HCT116 (cell line): Measurements from ENCODE around the gene PDE6A. TPM values are rescaled to one million over a fixed set of nuclear protein-coding genes. Genes with fewer than 3 reads are reported as not detected.

ENCODE experiments used
- ATAC-seq: fragments of 200-7000 bp; cut with Tn5 transposase; 2 replicates; pipeline ENCODE4 v1.9.1; 2020; ENCODE audit warnings: mild to moderate bottlenecking, moderate library complexity
- BruUV-seq: library from RNA; stranded (reverse); fragments of 400-500 nt; replicated peaks from 2 replicates; lab custom pipeline; 2021; lab: Mats Ljungman, UMichigan
- CTCF ChIA-PET: fragments of 300-600 bp; sonication (Branson Sonifier 250); formaldehyde crosslinking; loops from one replicate; lab custom pipeline; 2021; ENCODE audit warnings: antibody characterized with exemption; lab: Charles Lee
- POLR2A ChIA-PET: fragments of 300-600, 350-600 bp; sonication (Branson Sonifier 250); formaldehyde crosslinking; loops from one replicate; lab custom pipeline; 2021; ENCODE audit warnings: antibody characterized with exemption; lab: Charles Lee
- RAD21 ChIA-PET, 2 experiments: fragments of 300-600 bp; sonication (Branson Sonifier 250); formaldehyde crosslinking; loops; one replicate each; lab custom pipeline; 2023; ENCODE audit warnings: low total read pairs in 2 of 2; ENCODE audit not compliant: uncharacterized antibody in 2 of 2, unreplicated experiment in 2 of 2, low non-redundant PET in 1 of 2; lab: Charles Lee
- DNase-seq: peaks from one replicate; pipeline ENCODE4 v3.0.0-alpha.2; 2010; ENCODE audit warnings: low read depth, low spot score
- H2AFZ ChIP-seq: fragments of 200-600 bp; shearing (Covaris generic), sonication (generic); 2 replicates; pipeline ENCODE4 v1.6.1; 2017; ENCODE audit warnings: low read depth, mixed run types, mixed read lengths, antibody characterized with exemption, low read length; ENCODE audit not compliant: poor library complexity, severe bottlenecking
- H3K27ac ChIP-seq: 2 replicates; pipeline ENCODE4 v1.5.1; 2012; ENCODE audit warnings: low read depth, low read length
- H3K27me3 ChIP-seq: fragments of 200-600 bp; sonication (generic); 2 replicates; pipeline ENCODE4 v1.6.1; 2016; ENCODE audit warnings: mixed run types, low read length, mixed read lengths; ENCODE audit not compliant: insufficient read depth
- H3K36me3 ChIP-seq, 2 experiments: fragments of 200-500 bp in 1 of 2; fragments of 200-600 bp in 1 of 2; sonication (Bioruptor generic) in 1 of 2; sonication (generic) in 1 of 2; 2 replicates each; pipeline versions ENCODE4 v1.5.1 to v1.6.1; 2014 to 2016; ENCODE audit warnings: low read length in 2 of 2, inconsistent platforms in 1 of 2, mixed read lengths in 1 of 2, mixed run types in 1 of 2; ENCODE audit not compliant: insufficient read depth in 2 of 2, control insufficient read depth in 1 of 2
- H3K4me1 ChIP-seq, 2 experiments: fragments of 200-600 bp in 1 of 2; sonication (generic) in 1 of 2; 2 replicates each; pipeline versions ENCODE4 v1.5.1 to v1.6.1; 2012 to 2017; ENCODE audit warnings: low read length in 2 of 2, inconsistent platforms in 1 of 2, mild to moderate bottlenecking in 1 of 2, mixed read lengths in 1 of 2, mixed run types in 1 of 2, moderate library complexity in 1 of 2; ENCODE audit not compliant: insufficient read depth in 2 of 2, control insufficient read depth in 1 of 2
- H3K4me2 ChIP-seq: fragments of 200-600 bp; sonication (generic); 2 replicates; pipeline ENCODE4 v1.6.1; 2017; ENCODE audit warnings: mixed run types, low read length, mixed read lengths
- H3K4me3 ChIP-seq, 2 experiments: fragments of 200-600 bp in 1 of 2; sonication (generic) in 1 of 2; replicated peaks in 1 of 2; 2 replicates each; pipeline ENCODE4 v1.5.1; 2011 to 2016; ENCODE audit warnings: low read length in 2 of 2, control low read depth in 1 of 2, low read depth in 1 of 2, mild to moderate bottlenecking in 1 of 2, mixed read lengths in 1 of 2, mixed run types in 1 of 2
- H3K79me2 ChIP-seq: fragments of 200-600 bp; sonication (generic); 2 replicates; pipeline ENCODE4 v1.6.1; 2017; ENCODE audit warnings: mild to moderate bottlenecking, mixed run types, low read length, moderate library complexity, mixed read lengths; ENCODE audit not compliant: insufficient read depth
- H3K9ac ChIP-seq: fragments of 200-600 bp; sonication (generic); 2 replicates; pipeline ENCODE4 v1.6.1; 2016; ENCODE audit warnings: low read length, mixed read lengths
- H3K9me2 ChIP-seq: fragments of 200-600 bp; sonication (generic), shearing (Covaris generic); 2 replicates; pipeline ENCODE4 v1.6.1; 2017; ENCODE audit warnings: mixed run types, mild to moderate bottlenecking, moderate library complexity; ENCODE audit not compliant: insufficient read depth
- H3K9me3 ChIP-seq, 2 experiments: fragments of 200-500 bp in 1 of 2; fragments of 200-600 bp in 1 of 2; sonication (Bioruptor generic) in 1 of 2; sonication (generic) in 1 of 2; 2 replicates each; pipeline ENCODE4 v1.6.1; 2014 to 2017; ENCODE audit warnings: low read length in 2 of 2, mixed read lengths in 2 of 2, inconsistent platforms in 1 of 2, low read depth in 1 of 2, mild to moderate bottlenecking in 1 of 2, mixed run types in 1 of 2, moderate library complexity in 1 of 2; ENCODE audit not compliant: control insufficient read depth in 1 of 2, insufficient read depth in 1 of 2
- H4K20me1 ChIP-seq: fragments of 200-600 bp; sonication (generic), shearing (Covaris generic); 2 replicates; pipeline ENCODE4 v1.6.1; 2017; ENCODE audit warnings: mixed run types, mild to moderate bottlenecking, moderate library complexity; ENCODE audit not compliant: insufficient read depth
- CBX3 ChIP-seq: IDR thresholded peaks from 2 replicates; pipeline ENCODE4 v1.6.1; 2012; ENCODE audit warnings: low read depth
- EGR1 ChIP-seq: IDR thresholded peaks from 2 replicates; pipeline ENCODE4 v1.6.1; 2012; ENCODE audit warnings: low read depth
- EZH2 ChIP-seq: fragments of 200-600 bp; sonication (generic); IDR thresholded peaks from 2 replicates; pipeline ENCODE4 v1.6.1; 2017; ENCODE audit warnings: antibody characterized with exemption, mixed run types
- EZH2phosphoT487 ChIP-seq: fragments of 200-600 bp; IDR thresholded peaks from 2 replicates; pipeline ENCODE4 v1.6.1; 2018; ENCODE audit warnings: antibody characterized with exemption, borderline replicate concordance
- POLR2A ChIP-seq: IDR thresholded peaks from 2 replicates; pipeline ENCODE4 v1.7.0; 2011; ENCODE audit warnings: borderline replicate concordance; ENCODE audit not compliant: insufficient read depth, insufficient read length; ENCODE audit errors: extremely low read depth
- SIN3A ChIP-seq: IDR thresholded peaks from 2 replicates; pipeline ENCODE4 v1.6.1; 2012; ENCODE audit warnings: low read depth
- ZNF274 ChIP-seq: fragments of 200-500 bp; sonication (Bioruptor generic); IDR thresholded peaks from 2 replicates; pipeline ENCODE4 v1.6.1; 2014; ENCODE audit warnings: mild to moderate bottlenecking, low read depth, low read length, inconsistent platforms
- intact Hi-C: fragments of 100-400 bp; cut with micrococcal nuclease; formaldehyde crosslinking; loops from 2 replicates; pipeline ENCODE4 v1.10.0; 2022
- total RNA-seq: library from RNA; stranded (reverse); gene quantifications from one replicate; pipeline ENCODE4 v1.2.1, GENCODE V29; 2021; ENCODE audit not compliant: unreplicated experiment
- TF ChIP-seq, protein P1 (sequence below): IDR thresholded peaks from 2 replicates; pipeline ENCODE4 v1.6.1; 2012
- TF ChIP-seq, protein P2 (sequence below): IDR thresholded peaks from 2 replicates; pipeline ENCODE4 v1.6.1; 2011; ENCODE audit warnings: mild to moderate bottlenecking, low read length, moderate library complexity; ENCODE audit not compliant: insufficient replicate concordance; ENCODE audit errors: extremely low read depth
- TF ChIP-seq, protein P3 (sequence below), 3 experiments: fragments of 200-600 bp in 1 of 3; sonication (generic) in 1 of 3; IDR thresholded peaks in 2 of 3; conservative IDR thresholded peaks in 1 of 3; 2 replicates each; pipeline ENCODE4 v1.5.1; 2012 to 2017; ENCODE audit warnings: low read depth in 2 of 3, low read length in 2 of 3, antibody characterized with exemption in 1 of 3, borderline replicate concordance in 1 of 3, control low read depth in 1 of 3, mild to moderate bottlenecking in 1 of 3, mixed read lengths in 1 of 3, mixed run types in 1 of 3, moderate library complexity in 1 of 3; ENCODE audit not compliant: insufficient read depth in 1 of 3

PDE6A gene
- total RNA-seq, 1 experiment from 2014 or later, result not detected

- H3K4me3 ChIP-seq, result no peak overlapping the region
- H3K4me1 ChIP-seq, result no peaks in the 10 kb centered on the region; a peak in 1 of 4 replicates
- no peaks in the 10 kb centered on the region for H3K36me3 ChIP-seq
- no peaks in the 10 kb centered on the region for H4K20me1 ChIP-seq
- H3K27ac ChIP-seq, result no peak overlapping the region
- ATAC-seq (no peak), DNase-seq (no peak)
- H3K9ac ChIP-seq, result no peak overlapping the region
- H3K9me2 ChIP-seq, result no peaks in the 10 kb centered on the region
- ChIA-PET CTCF (no interaction called here), RAD21 (no interaction called here), POLR2A (no interaction called here)
- H2AFZ ChIP-seq, result no peak overlapping the region
- TF ChIP-seq, protein P1, sequence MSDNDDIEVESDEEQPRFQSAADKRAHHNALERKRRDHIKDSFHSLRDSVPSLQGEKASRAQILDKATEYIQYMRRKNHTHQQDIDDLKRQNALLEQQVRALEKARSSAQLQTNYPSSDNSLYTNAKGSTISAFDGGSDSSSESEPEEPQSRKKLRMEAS, result no peak
- TF ChIP-seq ZNF274 (no peak), EZH2phosphoT487 (no peak), POLR2A (no peak), CBX3 (no peak), EGR1 (no peak), EZH2 (no peak), SIN3A (no peak)
- TF ChIP-seq, protein P2, sequence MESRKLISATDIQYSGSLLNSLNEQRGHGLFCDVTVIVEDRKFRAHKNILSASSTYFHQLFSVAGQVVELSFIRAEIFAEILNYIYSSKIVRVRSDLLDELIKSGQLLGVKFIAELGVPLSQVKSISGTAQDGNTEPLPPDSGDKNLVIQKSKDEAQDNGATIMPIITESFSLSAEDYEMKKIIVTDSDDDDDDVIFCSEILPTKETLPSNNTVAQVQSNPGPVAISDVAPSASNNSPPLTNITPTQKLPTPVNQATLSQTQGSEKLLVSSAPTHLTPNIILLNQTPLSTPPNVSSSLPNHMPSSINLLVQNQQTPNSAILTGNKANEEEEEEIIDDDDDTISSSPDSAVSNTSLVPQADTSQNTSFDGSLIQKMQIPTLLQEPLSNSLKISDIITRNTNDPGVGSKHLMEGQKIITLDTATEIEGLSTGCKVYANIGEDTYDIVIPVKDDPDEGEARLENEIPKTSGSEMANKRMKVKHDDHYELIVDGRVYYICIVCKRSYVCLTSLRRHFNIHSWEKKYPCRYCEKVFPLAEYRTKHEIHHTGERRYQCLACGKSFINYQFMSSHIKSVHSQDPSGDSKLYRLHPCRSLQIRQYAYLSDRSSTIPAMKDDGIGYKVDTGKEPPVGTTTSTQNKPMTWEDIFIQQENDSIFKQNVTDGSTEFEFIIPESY, result no peak
- TF ChIP-seq, protein P3, sequence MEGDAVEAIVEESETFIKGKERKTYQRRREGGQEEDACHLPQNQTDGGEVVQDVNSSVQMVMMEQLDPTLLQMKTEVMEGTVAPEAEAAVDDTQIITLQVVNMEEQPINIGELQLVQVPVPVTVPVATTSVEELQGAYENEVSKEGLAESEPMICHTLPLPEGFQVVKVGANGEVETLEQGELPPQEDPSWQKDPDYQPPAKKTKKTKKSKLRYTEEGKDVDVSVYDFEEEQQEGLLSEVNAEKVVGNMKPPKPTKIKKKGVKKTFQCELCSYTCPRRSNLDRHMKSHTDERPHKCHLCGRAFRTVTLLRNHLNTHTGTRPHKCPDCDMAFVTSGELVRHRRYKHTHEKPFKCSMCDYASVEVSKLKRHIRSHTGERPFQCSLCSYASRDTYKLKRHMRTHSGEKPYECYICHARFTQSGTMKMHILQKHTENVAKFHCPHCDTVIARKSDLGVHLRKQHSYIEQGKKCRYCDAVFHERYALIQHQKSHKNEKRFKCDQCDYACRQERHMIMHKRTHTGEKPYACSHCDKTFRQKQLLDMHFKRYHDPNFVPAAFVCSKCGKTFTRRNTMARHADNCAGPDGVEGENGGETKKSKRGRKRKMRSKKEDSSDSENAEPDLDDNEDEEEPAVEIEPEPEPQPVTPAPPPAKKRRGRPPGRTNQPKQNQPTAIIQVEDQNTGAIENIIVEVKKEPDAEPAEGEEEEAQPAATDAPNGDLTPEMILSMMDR (IDR thresholded peaks at IDR 0.05 in 2 of 3, conservative IDR thresholded peaks at IDR 0.05 in 1 of 3; ENCODE audit: borderline replicate concordance in 1 of 3, insufficient read depth in 1 of 3, low read depth in 2 of 3, low read length in 2 of 3), result no peak
- intact Hi-C loops, result no loop called here
- H3K4me2 ChIP-seq, result no peak overlapping the region
- no peaks in the 10 kb centered on the region for H3K79me2 ChIP-seq
- BruUV-seq, result no TSS peak
- no peaks in the 10 kb centered on the region for H3K27me3 ChIP-seq
- no peaks in the 10 kb centered on the region for H3K9me3 ChIP-seq
Measured at GRCh38 chr5:149855366-149855765, 89.2 kb downstream of the PDE6A start.
